HepG2 (cell line): ENCODE data around the gene ABL2. TPM values are rescaled to one million over a fixed set of nuclear protein-coding genes. Genes with fewer than 3 reads are reported as not detected.
A peak's percentile ranks its signal among the peaks of the same experiment; 100 is the strongest.

Experiments used
- ATAD3A ChIP-seq: sonication (generic); formaldehyde crosslinking; IDR thresholded peaks from 2 replicates; pipeline ENCODE4 v1.4.0; 2020; ENCODE audit warnings: missing genetic modification reagents
- CEBPB ChIP-seq: IDR thresholded peaks from 2 replicates; pipeline ENCODE4 v1.6.1; 2011; ENCODE audit warnings: low read depth, low read length, improper control_type of control experiment, borderline replicate concordance
- DBP ChIP-seq: sonication (generic); formaldehyde crosslinking; IDR thresholded peaks from 2 replicates; pipeline ENCODE4 v1.4.0; 2020; ENCODE audit warnings: missing genetic modification reagents; ENCODE audit errors: not compliant biosample characterization
- HMGXB3 ChIP-seq: sonication (generic); formaldehyde crosslinking; IDR thresholded peaks from 2 replicates; pipeline ENCODE4 v1.4.0; 2020; ENCODE audit warnings: missing genetic modification reagents, borderline replicate concordance
- HNRNPL ChIP-seq: fragments of 200-400 bp; formaldehyde crosslinking; IDR thresholded peaks from 2 replicates; pipeline ENCODE4 v1.6.1; 2017; ENCODE audit warnings: mild to moderate bottlenecking, low read depth, low read length
- NAIF1 ChIP-seq: sonication (generic); formaldehyde crosslinking; IDR thresholded peaks from 2 replicates; pipeline ENCODE4 v1.5.0; 2020; ENCODE audit warnings: mild to moderate bottlenecking, missing genetic modification reagents, borderline replicate concordance
- NFKB2 ChIP-seq: sonication (generic); formaldehyde crosslinking; IDR thresholded peaks from 2 replicates; pipeline ENCODE4 v1.4.0; 2020; ENCODE audit warnings: missing genetic modification reagents, borderline replicate concordance
- NFKBIZ ChIP-seq: IDR thresholded peaks from 2 replicates; pipeline ENCODE4 v1.6.1; 2018; ENCODE audit warnings: missing genetic modification reagents, missing compliant biosample characterization
- PRDM10 ChIP-seq: sonication (generic); formaldehyde crosslinking; IDR thresholded peaks from 2 replicates; pipeline ENCODE4 v1.4.0; 2020; ENCODE audit warnings: low read depth, missing genetic modification reagents
- RFXAP ChIP-seq: sonication (generic); formaldehyde crosslinking; IDR thresholded peaks from 2 replicates; pipeline ENCODE4 v1.4.0; 2020; ENCODE audit warnings: missing genetic modification reagents, borderline replicate concordance
- SIX1 ChIP-seq: sonication (generic); formaldehyde crosslinking; IDR thresholded peaks from 2 replicates; pipeline ENCODE4 v1.4.0; 2020; ENCODE audit warnings: missing genetic modification reagents, borderline replicate concordance
- SKI ChIP-seq: fragments of 450-650 bp; IDR thresholded peaks from one replicate; pipeline ENCODE4 v1.6.1; 2018; ENCODE audit warnings: mild to moderate bottlenecking; ENCODE audit not compliant: partially characterized antibody
- TBP ChIP-seq: sonication (generic); formaldehyde crosslinking; IDR thresholded peaks from 2 replicates; pipeline ENCODE4 v1.5.0; 2020; ENCODE audit warnings: missing genetic modification reagents
- ZNF138 ChIP-seq: sonication (generic); formaldehyde crosslinking; IDR thresholded peaks from 2 replicates; pipeline ENCODE4 v1.5.0; 2020; ENCODE audit warnings: mild to moderate bottlenecking, low read depth, missing genetic modification reagents
- ZNF142 ChIP-seq: sonication (generic); formaldehyde crosslinking; IDR thresholded peaks from 2 replicates; pipeline ENCODE4 v1.4.0; 2020; ENCODE audit warnings: missing genetic modification reagents
- ZNF652 ChIP-seq: IDR thresholded peaks from 2 replicates; pipeline ENCODE4 v1.6.1; 2016; ENCODE audit warnings: low read depth, borderline replicate concordance
- polyA plus RNA-seq, 8 experiments: library from polyadenylated mRNA; depleted of rRNA in 3 of 8; stranded (reverse) in 7 of 8; unstranded in 1 of 8; fragments of >200 nt; fragmentation: Illumina TruSeq in 4 of 8; extraction: Trizol in 4 of 8; gene quantifications; 2 replicates each; pipeline versions ENCODE4 v1.2.1 to v1.2.3, GENCODE V29; 2011 to 2016; ENCODE audit warnings: low read depth in 4 of 8, missing spikeins in 1 of 8, mixed read lengths in 1 of 8; ENCODE audit not compliant: insufficient read depth in 1 of 8
- total RNA-seq, 5 experiments: library from RNA; depleted of rRNA; stranded (reverse); fragments of >200 nt; fragmentation: Illumina TruSeq; extraction: Trizol; gene quantifications; 2 replicates each; pipeline ENCODE4 v1.2.3, GENCODE V29; 2016; ENCODE audit warnings: low read depth in 1 of 5

ABL2 gene
- total and polyA plus RNA-seq, 2 of the 13 experiments (the other 11 are each of a cell fraction or from before 2014, with no cell fraction given), result 5.8 to 6.0 TPM

GRCh38 chr1:179226738-179227137 lies 2.7 kb downstream of the ABL2 start (continued):
- TF ChIP-seq HMGXB3 (CRISPR knock-in tag) (peak; percentile 89; the same call in 1 of the 2 replicates), SKI (no peak), NFKBIZ (CRISPR knock-in tag) (no peak), ATAD3A (no peak), HNRNPL (no peak), ZNF142 (CRISPR knock-in tag) (no peak), NFKB2 (CRISPR knock-in tag) (no peak), TBP (CRISPR knock-in tag) (no peak), CEBPB (no peak), DBP (CRISPR knock-in tag) (no peak), ZNF138 (no peak), SIX1 (CRISPR knock-in tag) (no peak), ZNF652 (no peak; the same call in 1 of the 2 replicates), NAIF1 (CRISPR knock-in tag) (no peak), PRDM10 (no peak), RFXAP (CRISPR knock-in tag) (no peak)
